HCT116 (cell line): ENCODE results near the gene MAPK1.

Experiments used
- CTCF ChIP-seq, 3 experiments: fragments of 200-600 bp in 1 of 3; sonication (generic) in 1 of 3; IDR thresholded peaks in 2 of 3; conservative IDR thresholded peaks in 1 of 3; 2 replicates each; pipeline ENCODE4 v1.5.1; 2012 to 2017; ENCODE audit warnings: low read depth in 2 of 3, low read length in 2 of 3, antibody characterized with exemption in 1 of 3, borderline replicate concordance in 1 of 3, control low read depth in 1 of 3, mild to moderate bottlenecking in 1 of 3, mixed read lengths in 1 of 3, mixed run types in 1 of 3, moderate library complexity in 1 of 3; ENCODE audit not compliant: insufficient read depth in 1 of 3
- EGR1 ChIP-seq: IDR thresholded peaks from 2 replicates; pipeline ENCODE4 v1.6.1; 2012; ENCODE audit warnings: low read depth
- EZH2 ChIP-seq: fragments of 200-600 bp; sonication (generic); IDR thresholded peaks from 2 replicates; pipeline ENCODE4 v1.6.1; 2017; ENCODE audit warnings: antibody characterized with exemption, mixed run types
- FOSL1 ChIP-seq: IDR thresholded peaks from 2 replicates; pipeline ENCODE4 v1.6.1; 2012; ENCODE audit warnings: low read depth
- POLR2A ChIP-seq: IDR thresholded peaks from 2 replicates; pipeline ENCODE4 v1.7.0; 2011; ENCODE audit warnings: borderline replicate concordance; ENCODE audit not compliant: insufficient read depth, insufficient read length; ENCODE audit errors: extremely low read depth
- POLR2AphosphoS5 ChIP-seq: IDR thresholded peaks from 2 replicates; pipeline ENCODE4 v1.6.1; 2011; ENCODE audit warnings: mild to moderate bottlenecking, low read depth, low read length, moderate library complexity
- REST ChIP-seq: IDR thresholded peaks from 2 replicates; pipeline ENCODE4 v1.6.1; 2012; ENCODE audit warnings: low read depth
- SP1 ChIP-seq: IDR thresholded peaks from 2 replicates; pipeline ENCODE4 v1.6.1; 2012; ENCODE audit warnings: low read depth
- SRF ChIP-seq: IDR thresholded peaks from 2 replicates; pipeline ENCODE4 v1.6.1; 2012; ENCODE audit warnings: low read depth
- ZFX ChIP-seq: fragments of 450-650 bp; IDR thresholded peaks from 2 replicates; pipeline ENCODE4 v1.6.1; 2017
- ZNF274 ChIP-seq: fragments of 200-500 bp; sonication (Bioruptor generic); IDR thresholded peaks from 2 replicates; pipeline ENCODE4 v1.6.1; 2014; ENCODE audit warnings: mild to moderate bottlenecking, low read depth, low read length, inconsistent platforms

- no peak for TF ChIP-seq EGR1
- no peak for TF ChIP-seq CTCF (IDR thresholded peaks at IDR 0.05 in 2 of 3, conservative IDR thresholded peaks at IDR 0.05 in 1 of 3; ENCODE audit: borderline replicate concordance in 1 of 3, insufficient read depth in 1 of 3, low read depth in 2 of 3, low read length in 2 of 3)
- no peak for TF ChIP-seq EZH2
- no peak for TF ChIP-seq FOSL1
- no peak for TF ChIP-seq POLR2A
- no peak for TF ChIP-seq POLR2AphosphoS5
- TF ChIP-seq ZFX: no peak
- no peak for TF ChIP-seq ZNF274
- no peak for TF ChIP-seq REST
- TF ChIP-seq SP1: no peak
- TF ChIP-seq SRF: no peak
These were observed 9.9 kb downstream of the MAPK1 start for GRCh38 chr22:21857481-21857914.
